ENCODE results near the gene MAML3.

Gene MAML3

GRCh38 chr4:140153718-140154571 is at the start of gene MAML3:
TSS of gene MAML3 (minus strand) at chr4:140154184. CDS start at chr4:140153327, 857 bp downstream.
- peak; percentile 92 for DNase-seq

- no peak for DNase-seq
Measured at GRCh38 chr4:140198942-140199341, 45.0 kb upstream of the MAML3 start.

- no peak for DNase-seq
Measured at GRCh38 chr4:140195806-140196205, 41.8 kb upstream of the MAML3 start.

- no peak for DNase-seq
Measured at GRCh38 chr4:140189805-140190204, 35.8 kb upstream of the MAML3 start.

GRCh38 chr4:140188975-140189374 is 35.0 kb upstream of the MAML3 start:
- no peak for DNase-seq

- no peak for DNase-seq
Measured at GRCh38 chr4:140187316-140187695, 33.3 kb upstream of the MAML3 start.

- no peak for DNase-seq
Measured at GRCh38 chr4:140186651-140187315, 32.8 kb upstream of the MAML3 start.

GRCh38 chr4:140186082-140186438 is 32.1 kb upstream of the MAML3 start:
- DNase-seq: no peak

- DNase-seq: no peak
Measured at GRCh38 chr4:140185412-140186081, 31.6 kb upstream of the MAML3 start.

GRCh38 chr4:140183270-140183669 is 29.3 kb upstream of the MAML3 start:
- no peak for DNase-seq

GRCh38 chr4:140180577-140180976 is 26.6 kb upstream of the MAML3 start:
- no peak for DNase-seq

GRCh38 chr4:140176735-140177134 is 22.8 kb upstream of the MAML3 start:
- DNase-seq: no peak

- no peak for DNase-seq
Measured at GRCh38 chr4:140174543-140174942, 20.6 kb upstream of the MAML3 start.

- no peak for DNase-seq
Measured at GRCh38 chr4:140172960-140173359, 19.0 kb upstream of the MAML3 start.

- no peak for DNase-seq
Measured at GRCh38 chr4:140170299-140170698, 16.3 kb upstream of the MAML3 start.

GRCh38 chr4:140168936-140169335 is 15.0 kb upstream of the MAML3 start:
- DNase-seq: no peak

- DNase-seq: no peak
Measured at GRCh38 chr4:140168474-140168873, 14.5 kb upstream of the MAML3 start.

- DNase-seq: no peak
Measured at GRCh38 chr4:140163029-140163810, 9.2 kb upstream of the MAML3 start.

GRCh38 chr4:140162596-140162995 is 8.6 kb upstream of the MAML3 start:
- no peak for DNase-seq

- DNase-seq: no peak
Measured at GRCh38 chr4:140158365-140159030, 4.5 kb upstream of the MAML3 start.

GRCh38 chr4:140157341-140157740 is 3.4 kb upstream of the MAML3 start:
- DNase-seq: no peak

- peak; percentile 65 for DNase-seq
Measured at GRCh38 chr4:140156529-140157171, 2.7 kb upstream of the MAML3 start.
